HL-60 (cell line): ENCODE data around the gene ANKRD30A.

Experiments used
- CTCF ChIP-seq: IDR thresholded peaks from one replicate; pipeline ENCODE4 v1.5.1; 2011; ENCODE audit warnings: low read length, control low read depth, inconsistent platforms; ENCODE audit not compliant: insufficient read depth
- POLR2AphosphoS5 ChIP-seq: IDR thresholded peaks from 2 replicates; pipeline ENCODE4 v1.6.1; 2012; ENCODE audit warnings: low read depth

- TF ChIP-seq POLR2AphosphoS5 (no peak), CTCF (no peak)
Observed at GRCh38 chr10:37268266-37268665, 142.9 kb downstream of the ANKRD30A start.
